ENCODE results near the gene BAMBI. TPM values are rescaled to one million over a fixed set of nuclear protein-coding genes. Genes with fewer than 3 reads are reported as not detected.

The BAMBI gene
- total RNA-seq, 3 donors from 2014 or later (not counting 1 experiment from before 2014, with no cell fraction given): 0.70 to 0.95 (median 0.94) TPM

GRCh38 chr10:28715246-28715645, 37.9 kb downstream of the BAMBI start:
- ATAC-seq (no peak), DNase-seq (no peak)
- intact Hi-C loops (cut with micrococcal nuclease): no loop called here
- H3K27ac ChIP-seq (ENCODE audit: low read length): no peak overlapping the region
- 78% methylated on average over 4 of the region's 4 CpGs for WGBS (ENCODE audit: insufficient coverage)
- H3K4me3 Mint-ChIP-seq: no peak overlapping the region
- H3K27me3 Mint-ChIP-seq (ENCODE audit: low read depth in 2 of 2): peaks cover 9 to 10% of the 10 kb centered on the region in 2 donors
- no peaks in the 10 kb centered on the region for H3K4me1 ChIP-seq (ENCODE audit: control insufficient read depth, insufficient read depth, low read length)
- no peak for TF ChIP-seq CTCF (IDR thresholded peaks at IDR 0.05)
- H3K27ac Mint-ChIP-seq: no peak overlapping the region
- no peaks in the 10 kb centered on the region for H3K9me3 Mint-ChIP-seq
- no peak overlapping the region for H3K4me3 ChIP-seq (ENCODE audit: low read length)
- H3K36me3 ChIP-seq (ENCODE audit: control insufficient read depth, insufficient read depth, low read length): no peaks in the 10 kb centered on the region
- H3K36me3 Mint-ChIP-seq: no peaks in the 10 kb centered on the region
- H3K9me3 ChIP-seq (ENCODE audit: control insufficient read depth, insufficient read depth, low read length): no peaks in the 10 kb centered on the region
- no peaks in the 10 kb centered on the region for H3K4me1 Mint-ChIP-seq
- no peaks in the 10 kb centered on the region for H3K27me3 ChIP-seq (ENCODE audit: control insufficient read depth, insufficient read depth, low read length)

GRCh38 chr10:28715757-28716156, 38.4 kb downstream of the BAMBI start:
- no peak for TF ChIP-seq CTCF (IDR thresholded peaks at IDR 0.05)
- Mint-ChIP-seq H3K4me3 (no peak overlapping the region), H3K27me3 (ENCODE audit: low read depth in 2 of 2) (peaks cover 10% of the 10 kb centered on the region in 2 donors), H3K27ac (no peak overlapping the region), H3K9me3 (no peaks in the 10 kb centered on the region), H3K4me1 (no peaks in the 10 kb centered on the region), H3K36me3 (no peaks in the 10 kb centered on the region)
- H3K9me3 ChIP-seq (ENCODE audit: control insufficient read depth, insufficient read depth, low read length): no peaks in the 10 kb centered on the region
- intact Hi-C loops (cut with micrococcal nuclease): no loop called here
- 94% methylated on average over 2 of the region's 2 CpGs for WGBS (ENCODE audit: insufficient coverage)
- DNase-seq (no peak), ATAC-seq (no peak)
- H3K27ac ChIP-seq (ENCODE audit: low read length): no peak overlapping the region
- H3K4me3 ChIP-seq (ENCODE audit: low read length): no peak overlapping the region
- no peaks in the 10 kb centered on the region for H3K36me3 ChIP-seq (ENCODE audit: control insufficient read depth, insufficient read depth, low read length)
- no peaks in the 10 kb centered on the region for H3K27me3 ChIP-seq (ENCODE audit: control insufficient read depth, insufficient read depth, low read length)
- H3K4me1 ChIP-seq (ENCODE audit: control insufficient read depth, insufficient read depth, low read length): no peaks in the 10 kb centered on the region

- Mint-ChIP-seq H3K27ac (no peak overlapping the region), H3K4me3 (no peak overlapping the region), H3K36me3 (no peaks in the 10 kb centered on the region), H3K9me3 (no peaks in the 10 kb centered on the region), H3K4me1 (no peaks in the 10 kb centered on the region), H3K27me3 (ENCODE audit: low read depth in 2 of 2) (peaks cover 18 to 19% of the 10 kb centered on the region in 2 donors)
- ATAC-seq (no peak), DNase-seq (no peak)
- Histone ChIP-seq H3K36me3 (ENCODE audit: control insufficient read depth, insufficient read depth, low read length) (no peaks in the 10 kb centered on the region), H3K27ac (ENCODE audit: low read length) (no peak overlapping the region), H3K4me1 (ENCODE audit: control insufficient read depth, insufficient read depth, low read length) (no peaks in the 10 kb centered on the region), H3K4me3 (ENCODE audit: low read length) (no peak overlapping the region), H3K9me3 (ENCODE audit: control insufficient read depth, insufficient read depth, low read length) (no peaks in the 10 kb centered on the region), H3K27me3 (ENCODE audit: control insufficient read depth, insufficient read depth, low read length) (no peaks in the 10 kb centered on the region)
- intact Hi-C loops (cut with micrococcal nuclease): no loop called here
- WGBS (ENCODE audit: insufficient coverage): 60% methylated on average over 1 of the region's 1 CpG
- no peak for TF ChIP-seq CTCF (IDR thresholded peaks at IDR 0.05)
Measured at GRCh38 chr10:28716748-28717147, 39.4 kb downstream of the BAMBI start.

GRCh38 chr10:28717656-28718201, 40.4 kb downstream of the BAMBI start:
- Histone ChIP-seq H3K4me1 (ENCODE audit: control insufficient read depth, insufficient read depth, low read length) (peaks cover 5% of the 10 kb centered on the region), H3K4me3 (ENCODE audit: low read length) (no peak overlapping the region), H3K27ac (ENCODE audit: low read length) (no peak overlapping the region), H3K36me3 (ENCODE audit: control insufficient read depth, insufficient read depth, low read length) (no peaks in the 10 kb centered on the region), H3K9me3 (ENCODE audit: control insufficient read depth, insufficient read depth, low read length) (no peaks in the 10 kb centered on the region), H3K27me3 (ENCODE audit: control insufficient read depth, insufficient read depth, low read length) (no peaks in the 10 kb centered on the region)
- 79% methylated on average over 3 of the region's 3 CpGs for WGBS (ENCODE audit: insufficient coverage)
- no peak for TF ChIP-seq CTCF (IDR thresholded peaks at IDR 0.05)
- intact Hi-C loops (cut with micrococcal nuclease): no loop called here
- Mint-ChIP-seq H3K36me3 (no peaks in the 10 kb centered on the region), H3K4me3 (no peak overlapping the region), H3K27me3 (ENCODE audit: low read depth in 2 of 2) (peaks cover 22 to 25% of the 10 kb centered on the region in 2 donors), H3K4me1 (no peaks in the 10 kb centered on the region), H3K27ac (no peak overlapping the region), H3K9me3 (no peaks in the 10 kb centered on the region)
- DNase-seq: no peak
- no peak for ATAC-seq
